ENCODE data around the gene ATE1. TPM values are rescaled to one million over a fixed set of nuclear protein-coding genes. Genes with fewer than 3 reads are reported as not detected.

The ATE1 gene
- total and polyA plus RNA-seq, 10 of the 15 experiments (the other 5 are each of a cell fraction or from before 2014, with no cell fraction given), result 4.3 to 22.7 (median 15.9) TPM

DNA sequence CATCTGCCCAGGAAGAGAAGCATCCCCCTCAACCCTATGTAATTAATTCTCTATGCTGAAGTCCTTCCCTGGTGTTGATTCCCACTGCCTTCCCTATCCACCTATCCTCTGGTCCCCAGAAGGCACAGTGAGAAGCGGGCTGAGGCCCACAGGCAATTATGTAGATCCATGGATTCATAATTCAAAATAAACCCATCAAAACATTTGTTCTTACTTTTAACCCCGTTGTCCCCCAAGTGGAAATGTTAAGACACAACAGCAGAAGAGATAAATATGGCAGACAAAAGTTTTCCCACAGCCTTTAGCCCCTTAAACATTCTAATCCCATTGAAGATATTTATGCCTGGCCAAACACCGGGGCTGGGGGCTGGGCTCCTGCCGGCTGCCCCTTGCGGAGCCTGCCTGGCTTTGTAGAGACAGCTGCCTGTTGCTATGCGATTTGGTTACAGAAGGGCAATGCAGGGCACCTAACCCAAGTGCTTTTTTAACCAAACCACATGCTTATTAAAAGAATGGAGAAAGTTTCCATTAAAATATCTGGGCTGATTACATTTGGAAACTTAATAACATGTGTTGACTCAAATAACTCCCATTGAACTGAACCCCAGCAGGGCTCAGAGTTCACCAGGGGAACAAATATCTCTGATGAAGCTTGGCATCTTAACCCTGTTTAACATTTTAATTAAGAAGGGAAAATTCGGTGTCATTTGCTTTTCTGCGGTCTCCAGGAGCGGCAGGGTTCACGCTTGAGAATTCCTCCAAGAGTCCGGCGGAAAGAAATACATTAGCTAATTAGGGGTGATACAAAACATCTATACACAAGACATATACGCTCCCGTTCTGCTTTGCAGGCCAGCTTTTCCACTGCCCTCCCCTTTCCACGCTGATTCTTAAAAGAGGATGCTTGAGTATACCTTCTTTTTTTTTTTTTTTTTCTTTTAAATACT lies 218.8 kb downstream of the ATE1 start:
- H3K27ac ChIP-seq (ENCODE audit: control insufficient read depth, insufficient read depth), result no peak overlapping the region
- H3K4me2 ChIP-seq (ENCODE audit: control insufficient read depth, insufficient read depth), result no peak overlapping the region
- no peaks in the 10 kb centered on the region for H3K4me1 ChIP-seq (ENCODE audit: control insufficient read depth, insufficient read depth, low read length)
- H2AFZ ChIP-seq (ENCODE audit: control insufficient read depth, low read depth, low read length), result no peak overlapping the region
- ChIA-PET POLR2A (no interaction called here), SMC1A (ENCODE audit: uncharacterized antibody, unreplicated experiment) (no interaction called here), RAD21 (ENCODE audit: unreplicated experiment) (no interaction called here), CTCF (interaction anchor here (0.6 kb wide), 1 partner anchor 540 kb away, joined by 4 read pairs; no protein-coding TSS in a partner anchor)
- WGBS (ENCODE audit: insufficient coverage, insufficient replicate concordance, low lambda C conversion rate, missing lambda C conversion rate), result 57% methylated on average over 15 of the region's 15 CpGs
- H3K79me2 ChIP-seq (ENCODE audit: control insufficient read depth, insufficient read depth, low read length), result no peaks in the 10 kb centered on the region
- H3K9me3 ChIP-seq (replicated peaks; ENCODE audit: control insufficient read depth, insufficient read depth, low read length), result no peaks in the 10 kb centered on the region
- FAIRE-seq (no peak), ATAC-seq (no peak), DNase-seq (ENCODE audit: low read depth, low spot score) (no peak)
- no peak overlapping the region for H3K4me3 ChIP-seq
- no TSS peak for BruUV-seq (replicated peaks)
- H4K20me1 ChIP-seq (ENCODE audit: control insufficient read depth, insufficient read depth), result no peaks in the 10 kb centered on the region
- H3K27me3 ChIP-seq (replicated peaks in 1 of 2; ENCODE audit: control insufficient read depth in 2 of 2, insufficient read depth in 2 of 2, low read length in 1 of 2), result peaks cover 0 to 5% of the 10 kb centered on the region in 2 experiments; a peak in 1 of 4 replicates
- H3K36me3 ChIP-seq (ENCODE audit: control insufficient read depth in 2 of 2, insufficient read depth in 2 of 2, low read length in 1 of 2), result no peaks in the 10 kb centered on the region
- in situ Hi-C loops (cut with MboI) (no loop called here), intact Hi-C loops (cut with micrococcal nuclease; ENCODE audit: unreplicated experiment) (no loop called here)
- H3K9ac ChIP-seq (ENCODE audit: control insufficient read depth, insufficient read depth, low read length), result no peak overlapping the region
- TF ChIP-seq, protein P1, sequence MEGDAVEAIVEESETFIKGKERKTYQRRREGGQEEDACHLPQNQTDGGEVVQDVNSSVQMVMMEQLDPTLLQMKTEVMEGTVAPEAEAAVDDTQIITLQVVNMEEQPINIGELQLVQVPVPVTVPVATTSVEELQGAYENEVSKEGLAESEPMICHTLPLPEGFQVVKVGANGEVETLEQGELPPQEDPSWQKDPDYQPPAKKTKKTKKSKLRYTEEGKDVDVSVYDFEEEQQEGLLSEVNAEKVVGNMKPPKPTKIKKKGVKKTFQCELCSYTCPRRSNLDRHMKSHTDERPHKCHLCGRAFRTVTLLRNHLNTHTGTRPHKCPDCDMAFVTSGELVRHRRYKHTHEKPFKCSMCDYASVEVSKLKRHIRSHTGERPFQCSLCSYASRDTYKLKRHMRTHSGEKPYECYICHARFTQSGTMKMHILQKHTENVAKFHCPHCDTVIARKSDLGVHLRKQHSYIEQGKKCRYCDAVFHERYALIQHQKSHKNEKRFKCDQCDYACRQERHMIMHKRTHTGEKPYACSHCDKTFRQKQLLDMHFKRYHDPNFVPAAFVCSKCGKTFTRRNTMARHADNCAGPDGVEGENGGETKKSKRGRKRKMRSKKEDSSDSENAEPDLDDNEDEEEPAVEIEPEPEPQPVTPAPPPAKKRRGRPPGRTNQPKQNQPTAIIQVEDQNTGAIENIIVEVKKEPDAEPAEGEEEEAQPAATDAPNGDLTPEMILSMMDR (IDR thresholded peaks at IDR 0.05 in 2 of 3, conservative IDR thresholded peaks at IDR 0.05 in 1 of 3; ENCODE audit: control insufficient read depth in 2 of 3, extremely low read depth in 1 of 3, insufficient read depth in 1 of 3, low read depth in 3 of 3, low read length in 3 of 3), result no peak
- TF ChIP-seq SREBF2 (IDR thresholded peaks at IDR 0.05; ENCODE audit: low read length) (no peak), SIX5 (IDR thresholded peaks at IDR 0.05; ENCODE audit: low read depth, low read length, severe bottlenecking) (no peak), CHD4 (IDR thresholded peaks at IDR 0.05) (no peak)
- TF ChIP-seq, protein P2, sequence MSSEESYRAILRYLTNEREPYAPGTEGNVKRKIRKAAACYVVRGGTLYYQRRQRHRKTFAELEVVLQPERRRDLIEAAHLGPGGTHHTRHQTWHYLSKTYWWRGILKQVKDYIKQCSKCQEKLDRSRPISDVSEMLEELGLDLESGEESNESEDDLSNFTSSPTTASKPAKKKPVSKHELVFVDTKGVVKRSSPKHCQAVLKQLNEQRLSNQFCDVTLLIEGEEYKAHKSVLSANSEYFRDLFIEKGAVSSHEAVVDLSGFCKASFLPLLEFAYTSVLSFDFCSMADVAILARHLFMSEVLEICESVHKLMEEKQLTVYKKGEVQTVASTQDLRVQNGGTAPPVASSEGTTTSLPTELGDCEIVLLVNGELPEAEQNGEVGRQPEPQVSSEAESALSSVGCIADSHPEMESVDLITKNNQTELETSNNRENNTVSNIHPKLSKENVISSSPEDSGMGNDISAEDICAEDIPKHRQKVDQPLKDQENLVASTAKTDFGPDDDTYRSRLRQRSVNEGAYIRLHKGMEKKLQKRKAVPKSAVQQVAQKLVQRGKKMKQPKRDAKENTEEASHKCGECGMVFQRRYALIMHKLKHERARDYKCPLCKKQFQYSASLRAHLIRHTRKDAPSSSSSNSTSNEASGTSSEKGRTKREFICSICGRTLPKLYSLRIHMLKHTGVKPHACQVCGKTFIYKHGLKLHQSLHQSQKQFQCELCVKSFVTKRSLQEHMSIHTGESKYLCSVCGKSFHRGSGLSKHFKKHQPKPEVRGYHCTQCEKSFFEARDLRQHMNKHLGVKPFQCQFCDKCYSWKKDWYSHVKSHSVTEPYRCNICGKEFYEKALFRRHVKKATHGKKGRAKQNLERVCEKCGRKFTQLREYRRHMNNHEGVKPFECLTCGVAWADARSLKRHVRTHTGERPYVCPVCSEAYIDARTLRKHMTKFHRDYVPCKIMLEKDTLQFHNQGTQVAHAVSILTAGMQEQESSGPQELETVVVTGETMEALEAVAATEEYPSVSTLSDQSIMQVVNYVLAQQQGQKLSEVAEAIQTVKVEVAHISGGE (CRISPR knock-in tag; IDR thresholded peaks at IDR 0.05), result no peak
- TF ChIP-seq, protein P3, sequence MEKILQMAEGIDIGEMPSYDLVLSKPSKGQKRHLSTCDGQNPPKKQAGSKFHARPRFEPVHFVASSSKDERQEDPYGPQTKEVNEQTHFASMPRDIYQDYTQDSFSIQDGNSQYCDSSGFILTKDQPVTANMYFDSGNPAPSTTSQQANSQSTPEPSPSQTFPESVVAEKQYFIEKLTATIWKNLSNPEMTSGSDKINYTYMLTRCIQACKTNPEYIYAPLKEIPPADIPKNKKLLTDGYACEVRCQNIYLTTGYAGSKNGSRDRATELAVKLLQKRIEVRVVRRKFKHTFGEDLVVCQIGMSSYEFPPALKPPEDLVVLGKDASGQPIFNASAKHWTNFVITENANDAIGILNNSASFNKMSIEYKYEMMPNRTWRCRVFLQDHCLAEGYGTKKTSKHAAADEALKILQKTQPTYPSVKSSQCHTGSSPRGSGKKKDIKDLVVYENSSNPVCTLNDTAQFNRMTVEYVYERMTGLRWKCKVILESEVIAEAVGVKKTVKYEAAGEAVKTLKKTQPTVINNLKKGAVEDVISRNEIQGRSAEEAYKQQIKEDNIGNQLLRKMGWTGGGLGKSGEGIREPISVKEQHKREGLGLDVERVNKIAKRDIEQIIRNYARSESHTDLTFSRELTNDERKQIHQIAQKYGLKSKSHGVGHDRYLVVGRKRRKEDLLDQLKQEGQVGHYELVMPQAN (conservative IDR thresholded peaks at IDR 0.05), result no peak
- TF ChIP-seq, protein P4, sequence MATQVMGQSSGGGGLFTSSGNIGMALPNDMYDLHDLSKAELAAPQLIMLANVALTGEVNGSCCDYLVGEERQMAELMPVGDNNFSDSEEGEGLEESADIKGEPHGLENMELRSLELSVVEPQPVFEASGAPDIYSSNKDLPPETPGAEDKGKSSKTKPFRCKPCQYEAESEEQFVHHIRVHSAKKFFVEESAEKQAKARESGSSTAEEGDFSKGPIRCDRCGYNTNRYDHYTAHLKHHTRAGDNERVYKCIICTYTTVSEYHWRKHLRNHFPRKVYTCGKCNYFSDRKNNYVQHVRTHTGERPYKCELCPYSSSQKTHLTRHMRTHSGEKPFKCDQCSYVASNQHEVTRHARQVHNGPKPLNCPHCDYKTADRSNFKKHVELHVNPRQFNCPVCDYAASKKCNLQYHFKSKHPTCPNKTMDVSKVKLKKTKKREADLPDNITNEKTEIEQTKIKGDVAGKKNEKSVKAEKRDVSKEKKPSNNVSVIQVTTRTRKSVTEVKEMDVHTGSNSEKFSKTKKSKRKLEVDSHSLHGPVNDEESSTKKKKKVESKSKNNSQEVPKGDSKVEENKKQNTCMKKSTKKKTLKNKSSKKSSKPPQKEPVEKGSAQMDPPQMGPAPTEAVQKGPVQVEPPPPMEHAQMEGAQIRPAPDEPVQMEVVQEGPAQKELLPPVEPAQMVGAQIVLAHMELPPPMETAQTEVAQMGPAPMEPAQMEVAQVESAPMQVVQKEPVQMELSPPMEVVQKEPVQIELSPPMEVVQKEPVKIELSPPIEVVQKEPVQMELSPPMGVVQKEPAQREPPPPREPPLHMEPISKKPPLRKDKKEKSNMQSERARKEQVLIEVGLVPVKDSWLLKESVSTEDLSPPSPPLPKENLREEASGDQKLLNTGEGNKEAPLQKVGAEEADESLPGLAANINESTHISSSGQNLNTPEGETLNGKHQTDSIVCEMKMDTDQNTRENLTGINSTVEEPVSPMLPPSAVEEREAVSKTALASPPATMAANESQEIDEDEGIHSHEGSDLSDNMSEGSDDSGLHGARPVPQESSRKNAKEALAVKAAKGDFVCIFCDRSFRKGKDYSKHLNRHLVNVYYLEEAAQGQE (IDR thresholded peaks at IDR 0.05; ENCODE audit: low read depth, low read length), result no peak
- TF ChIP-seq, protein P5, sequence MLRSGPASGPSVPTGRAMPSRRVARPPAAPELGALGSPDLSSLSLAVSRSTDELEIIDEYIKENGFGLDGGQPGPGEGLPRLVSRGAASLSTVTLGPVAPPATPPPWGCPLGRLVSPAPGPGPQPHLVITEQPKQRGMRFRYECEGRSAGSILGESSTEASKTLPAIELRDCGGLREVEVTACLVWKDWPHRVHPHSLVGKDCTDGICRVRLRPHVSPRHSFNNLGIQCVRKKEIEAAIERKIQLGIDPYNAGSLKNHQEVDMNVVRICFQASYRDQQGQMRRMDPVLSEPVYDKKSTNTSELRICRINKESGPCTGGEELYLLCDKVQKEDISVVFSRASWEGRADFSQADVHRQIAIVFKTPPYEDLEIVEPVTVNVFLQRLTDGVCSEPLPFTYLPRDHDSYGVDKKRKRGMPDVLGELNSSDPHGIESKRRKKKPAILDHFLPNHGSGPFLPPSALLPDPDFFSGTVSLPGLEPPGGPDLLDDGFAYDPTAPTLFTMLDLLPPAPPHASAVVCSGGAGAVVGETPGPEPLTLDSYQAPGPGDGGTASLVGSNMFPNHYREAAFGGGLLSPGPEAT (IDR thresholded peaks at IDR 0.05; ENCODE audit: low read depth), result no peak

Measured in GM12878 (cell line).